DMS53 treated with DMSO at 0.1 percent for 48 hours (cell line): ENCODE data around the gene CCDC107.
"Not testable (repeated sequence)": the region's sequence is repeated elsewhere in the genome, so short reads cannot be mapped to it uniquely, and the experiment has no call there.

Source experiments
- DNase-seq: peaks from one replicate; lab custom pipeline; 2025; ENCODE audit not compliant: unreplicated experiment; lab: John Stamatoyannopoulos, UW

CCDC107 gene, protein sequence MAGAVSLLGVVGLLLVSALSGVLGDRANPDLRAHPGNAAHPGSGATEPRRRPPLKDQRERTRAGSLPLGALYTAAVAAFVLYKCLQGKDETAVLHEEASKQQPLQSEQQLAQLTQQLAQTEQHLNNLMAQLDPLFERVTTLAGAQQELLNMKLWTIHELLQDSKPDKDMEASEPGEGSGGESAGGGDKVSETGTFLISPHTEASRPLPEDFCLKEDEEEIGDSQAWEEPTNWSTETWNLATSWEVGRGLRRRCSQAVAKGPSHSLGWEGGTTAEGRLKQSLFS

DNA sequence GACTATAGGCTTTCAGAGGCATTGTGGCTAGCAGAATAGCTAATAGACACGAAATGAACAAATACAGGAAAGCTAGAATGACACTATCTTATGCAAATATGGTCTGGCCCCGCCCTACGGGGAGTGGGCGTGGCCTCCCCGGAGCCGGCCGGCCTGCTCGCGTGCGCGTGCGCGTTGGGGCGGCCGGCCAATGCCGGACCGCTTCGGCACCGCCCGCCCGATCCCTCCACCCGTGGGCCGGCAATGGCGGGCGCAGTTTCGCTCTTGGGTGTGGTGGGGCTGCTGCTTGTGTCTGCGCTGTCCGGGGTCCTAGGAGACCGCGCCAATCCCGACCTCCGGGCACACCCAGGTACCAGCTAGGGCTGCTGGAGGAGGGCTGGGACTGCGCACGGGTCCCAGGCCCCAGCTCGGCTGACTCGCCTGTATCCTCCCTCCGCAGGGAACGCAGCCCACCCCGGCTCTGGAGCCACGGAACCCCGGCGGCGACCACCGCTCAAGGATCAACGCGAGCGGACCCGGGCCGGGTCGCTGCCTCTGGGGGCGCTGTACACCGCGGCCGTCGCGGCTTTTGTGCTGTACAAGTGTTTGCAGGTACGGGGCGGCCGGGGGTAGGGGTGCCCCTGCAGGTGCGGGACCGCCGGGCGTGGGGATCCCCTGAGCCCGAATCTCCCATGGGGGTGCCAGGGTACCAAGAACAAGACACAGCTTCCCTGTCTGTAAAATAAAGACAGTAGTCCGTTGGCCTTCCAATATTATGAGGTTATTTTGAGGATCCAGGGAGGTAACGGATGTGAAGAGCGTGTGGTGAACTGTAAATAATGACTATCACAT, at the start of gene CCDC107:
Gene CCDC107 (plus strand): TSS at position 156 of the 831 bp plus-strand sequence. CDS start 88 bp downstream, at position 244.
- peak; percentile 11 for DNase-seq

DNA sequence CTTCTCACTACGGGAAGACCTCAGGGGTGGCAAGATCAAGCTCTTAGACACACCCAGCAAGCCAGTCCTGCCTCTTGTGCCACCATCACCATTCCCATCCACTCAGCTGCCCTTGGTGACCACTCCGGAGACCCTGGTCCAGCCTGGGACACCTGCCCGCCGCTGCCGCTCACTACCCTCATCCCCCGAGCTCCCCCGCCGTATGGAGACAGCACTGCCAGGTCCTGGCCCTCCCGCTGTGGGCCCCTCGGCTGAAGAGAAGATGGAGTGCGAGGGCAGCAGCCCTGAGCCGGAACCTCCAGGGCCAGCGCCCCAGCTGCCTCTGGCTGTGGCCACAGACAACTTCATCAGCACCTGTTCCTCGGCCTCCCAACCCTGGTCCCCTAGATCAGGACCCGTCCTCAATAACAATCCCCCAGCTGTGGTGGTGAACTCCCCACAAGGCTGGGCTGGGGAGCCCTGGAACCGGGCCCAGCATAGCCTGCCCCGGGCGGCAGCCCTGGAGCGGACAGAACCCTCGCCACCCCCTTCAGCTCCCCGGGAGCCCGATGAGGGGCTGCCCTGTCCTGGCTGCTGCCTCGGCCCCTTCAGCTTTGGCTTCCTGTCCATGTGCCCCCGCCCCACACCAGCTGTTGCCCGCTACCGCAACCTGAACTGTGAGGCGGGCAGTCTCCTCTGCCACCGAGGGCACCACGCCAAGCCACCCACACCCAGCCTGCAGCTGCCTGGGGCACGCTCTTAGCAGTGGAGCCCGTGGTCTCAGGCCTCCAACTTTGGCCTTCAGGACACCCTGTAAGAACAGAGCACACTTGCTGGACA, 48.9 kb upstream of the CCDC107 start:
- no peak for DNase-seq

DNA sequence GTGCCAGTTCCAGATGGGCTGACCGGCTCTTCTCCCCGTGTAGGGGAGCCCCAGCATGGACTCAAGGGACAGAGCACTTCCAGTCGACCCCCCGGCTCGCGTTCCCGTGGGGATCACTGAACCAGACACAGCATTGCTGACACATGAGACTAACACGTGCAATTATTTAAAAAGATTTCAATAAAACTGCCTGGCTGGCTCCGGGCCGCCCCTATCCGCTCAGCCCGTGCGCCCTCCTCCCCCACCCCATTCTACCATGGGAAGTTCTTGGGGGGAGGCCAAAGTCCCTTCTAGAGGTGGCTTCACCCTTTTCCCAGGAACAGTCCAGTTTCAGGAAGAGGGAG, 48.3 kb upstream of the CCDC107 start:
- no peak for DNase-seq

DNA sequence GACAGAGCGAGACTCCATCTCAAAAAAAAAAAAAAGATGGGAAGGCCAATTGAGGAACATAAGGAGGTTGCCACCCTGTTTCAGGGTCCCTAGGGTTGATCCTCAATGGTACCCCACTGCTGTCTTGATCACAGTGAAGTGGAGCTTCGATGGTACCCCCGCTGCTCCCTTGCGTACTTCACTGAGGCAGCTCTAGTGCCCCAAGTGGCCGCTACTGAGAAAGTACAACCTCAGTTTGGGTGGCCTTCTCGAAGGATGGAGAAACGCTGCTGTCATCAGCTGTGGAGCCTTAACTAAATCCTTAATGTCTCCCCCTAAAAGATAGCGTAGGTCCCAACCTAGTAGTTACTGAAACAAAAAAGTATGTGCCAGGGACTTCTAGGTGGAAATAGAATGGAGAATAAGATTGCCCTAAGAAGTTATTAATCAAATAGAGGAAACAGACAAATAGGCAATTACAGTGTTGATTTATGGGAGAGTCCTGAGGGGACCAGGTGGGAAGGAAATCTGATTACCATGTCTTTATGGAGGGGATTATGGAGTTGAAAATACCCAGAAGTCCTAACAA, 46.8 kb upstream of the CCDC107 start:
- no peak for DNase-seq

DNA sequence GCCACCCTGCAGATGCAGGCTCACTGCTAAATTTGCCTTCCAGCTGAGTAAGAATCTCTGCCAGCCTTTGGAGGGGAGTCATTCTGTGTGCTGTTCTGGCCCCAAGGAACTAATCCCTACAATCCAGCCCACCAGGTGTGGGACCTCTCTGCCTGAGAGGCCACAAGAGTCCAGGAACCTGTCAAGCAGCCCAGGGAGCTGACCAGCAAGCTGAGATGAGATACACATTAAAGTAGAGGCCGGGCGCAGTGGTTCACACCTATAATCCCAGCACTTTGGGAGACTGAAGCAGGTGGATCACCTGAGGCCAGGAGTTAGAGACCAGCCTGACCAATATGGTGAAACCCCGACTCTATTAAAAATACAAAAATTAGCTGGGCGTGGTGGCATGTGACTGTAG, 46.0 kb upstream of the CCDC107 start:
- DNase-seq: not testable (repeated sequence)

DNA sequence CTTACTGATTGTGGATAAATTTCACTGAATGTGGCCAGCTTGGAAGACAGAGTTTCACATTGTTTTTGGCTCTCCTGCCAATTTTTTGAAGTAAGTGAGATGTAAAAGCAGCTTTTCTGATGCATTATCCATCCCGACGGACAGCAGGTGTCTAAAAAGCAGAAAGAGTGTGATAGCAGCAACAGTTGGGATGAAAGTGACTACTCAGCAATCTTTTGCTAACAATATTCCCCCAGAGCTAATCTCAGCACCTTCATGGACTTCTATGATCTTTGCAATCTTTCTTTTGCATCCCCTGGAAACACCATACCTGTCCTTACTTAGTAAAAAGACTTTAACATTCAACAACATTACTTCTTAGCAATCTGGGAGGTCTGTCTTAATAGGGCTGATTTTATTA, 45.2 kb upstream of the CCDC107 start:
- DNase-seq: no peak

DNA sequence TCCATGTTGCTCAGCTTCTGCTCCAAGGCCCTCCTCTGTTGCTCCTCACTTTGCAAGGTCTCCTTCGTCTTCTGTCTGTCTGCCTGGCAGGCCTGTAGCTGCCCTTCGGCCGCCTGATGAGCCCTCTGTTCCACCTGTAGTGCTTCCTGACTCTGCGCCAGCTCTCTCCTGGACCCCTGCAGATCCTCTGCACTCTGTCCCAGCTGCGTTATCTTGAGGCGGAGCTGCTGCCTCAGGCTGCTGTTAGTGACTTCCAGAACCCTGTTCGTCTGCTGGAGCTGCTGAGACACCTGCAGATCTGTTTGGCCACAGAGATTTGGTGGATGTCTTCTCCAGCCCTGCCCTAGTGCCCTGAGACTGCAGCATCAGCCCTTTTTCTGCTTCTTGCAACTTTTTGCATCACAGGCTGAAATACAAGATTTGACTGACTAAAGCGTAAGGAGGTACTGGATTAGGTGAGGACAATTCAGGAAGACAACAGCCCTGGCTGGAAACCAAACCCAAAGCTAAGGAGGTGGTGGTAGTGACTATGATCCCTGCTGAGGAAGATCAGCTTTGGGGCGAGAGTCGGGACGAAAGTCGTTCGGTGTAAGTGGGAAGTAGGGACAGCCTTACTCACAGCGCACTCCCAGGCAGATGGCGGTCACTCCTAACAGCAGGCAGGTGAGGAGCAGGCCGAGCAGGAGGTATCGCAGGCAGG, 42.0 kb upstream of the CCDC107 start:
- DNase-seq: no peak

DNA sequence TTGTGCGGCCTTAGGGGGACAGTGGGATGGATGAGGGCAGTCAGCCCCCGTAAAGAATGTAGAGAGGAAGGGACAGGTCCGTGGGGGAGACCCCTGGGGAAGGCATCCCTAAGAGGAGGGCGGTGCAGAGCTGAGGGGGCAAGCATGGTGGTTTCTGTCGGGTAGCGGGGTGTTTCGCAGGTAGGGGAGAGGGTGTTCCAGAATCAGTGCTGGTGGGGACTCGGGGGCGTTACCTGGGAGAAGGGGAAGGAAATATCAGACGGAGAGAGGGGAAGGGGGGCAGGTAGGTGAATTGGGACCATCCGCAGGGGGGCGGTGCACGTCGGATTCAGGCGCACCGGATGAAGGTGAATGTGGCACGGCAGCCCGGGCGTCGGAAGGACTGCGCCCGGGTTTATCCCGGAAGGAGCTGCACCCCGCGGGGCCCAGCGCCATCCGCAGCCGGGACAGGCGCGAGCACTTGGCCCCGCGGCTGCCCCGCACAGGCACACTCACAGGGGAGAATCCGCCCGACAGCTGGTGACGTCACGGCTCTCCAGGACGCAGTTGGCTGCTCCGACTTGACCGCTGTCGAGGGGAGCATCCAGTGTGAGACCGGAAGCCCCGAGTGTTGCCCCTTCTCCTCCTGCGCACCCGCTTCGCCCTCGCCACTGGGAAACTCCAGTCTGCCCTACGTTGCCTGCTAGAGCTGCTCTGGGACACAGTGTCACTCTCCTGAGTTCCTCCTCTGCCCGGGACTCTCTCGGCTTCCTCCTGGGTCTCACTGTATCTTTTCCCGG, 41.2 kb upstream of the CCDC107 start:
- peak; percentile 30 for DNase-seq

DNA sequence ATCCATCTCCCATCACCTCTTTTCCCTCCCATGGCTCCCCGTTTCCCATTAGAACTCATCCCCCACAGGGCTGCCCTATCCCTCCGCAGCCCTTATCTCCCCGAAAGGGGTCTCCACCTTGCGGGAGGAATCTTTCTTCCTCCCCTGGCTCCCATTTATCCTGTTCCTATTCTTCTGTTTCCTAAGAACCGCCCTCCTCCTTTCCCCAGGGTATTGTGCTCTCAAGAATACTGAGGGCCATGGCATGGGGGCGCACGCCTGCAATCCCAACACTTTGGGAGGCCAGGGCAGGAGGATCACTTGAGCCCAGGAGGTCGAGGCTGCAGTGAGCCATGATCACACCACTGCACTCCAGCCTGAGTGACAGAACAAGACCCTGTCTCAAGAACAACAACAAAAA, 40.5 kb upstream of the CCDC107 start:
- no peak for DNase-seq

DNA sequence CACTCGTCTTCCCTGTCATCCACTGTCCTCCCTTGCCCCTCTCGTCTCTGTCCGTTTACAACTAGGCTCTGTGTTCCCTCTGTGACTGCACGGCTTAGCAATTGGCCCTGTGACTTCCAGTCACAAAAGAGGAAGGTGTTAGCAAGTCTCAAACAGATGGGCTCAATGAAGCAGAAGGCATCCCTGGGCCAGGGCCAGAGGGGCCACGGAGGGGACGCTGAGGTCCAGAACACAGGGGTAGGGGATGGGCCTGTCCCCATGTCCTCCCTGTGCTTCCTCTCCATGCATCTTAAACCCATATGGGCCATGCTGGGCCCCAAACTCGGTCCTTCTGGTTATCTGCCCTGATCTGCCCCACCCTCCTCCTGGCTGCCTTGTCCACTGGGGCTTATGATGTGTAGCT, 39.8 kb upstream of the CCDC107 start, which contains the start of gene CD72:
Gene CD72 (minus strand): TSS at position 89 of the 403 bp plus-strand sequence. CDS start 110 bp downstream, outside the sequence.
- DNase-seq: no peak

DNA sequence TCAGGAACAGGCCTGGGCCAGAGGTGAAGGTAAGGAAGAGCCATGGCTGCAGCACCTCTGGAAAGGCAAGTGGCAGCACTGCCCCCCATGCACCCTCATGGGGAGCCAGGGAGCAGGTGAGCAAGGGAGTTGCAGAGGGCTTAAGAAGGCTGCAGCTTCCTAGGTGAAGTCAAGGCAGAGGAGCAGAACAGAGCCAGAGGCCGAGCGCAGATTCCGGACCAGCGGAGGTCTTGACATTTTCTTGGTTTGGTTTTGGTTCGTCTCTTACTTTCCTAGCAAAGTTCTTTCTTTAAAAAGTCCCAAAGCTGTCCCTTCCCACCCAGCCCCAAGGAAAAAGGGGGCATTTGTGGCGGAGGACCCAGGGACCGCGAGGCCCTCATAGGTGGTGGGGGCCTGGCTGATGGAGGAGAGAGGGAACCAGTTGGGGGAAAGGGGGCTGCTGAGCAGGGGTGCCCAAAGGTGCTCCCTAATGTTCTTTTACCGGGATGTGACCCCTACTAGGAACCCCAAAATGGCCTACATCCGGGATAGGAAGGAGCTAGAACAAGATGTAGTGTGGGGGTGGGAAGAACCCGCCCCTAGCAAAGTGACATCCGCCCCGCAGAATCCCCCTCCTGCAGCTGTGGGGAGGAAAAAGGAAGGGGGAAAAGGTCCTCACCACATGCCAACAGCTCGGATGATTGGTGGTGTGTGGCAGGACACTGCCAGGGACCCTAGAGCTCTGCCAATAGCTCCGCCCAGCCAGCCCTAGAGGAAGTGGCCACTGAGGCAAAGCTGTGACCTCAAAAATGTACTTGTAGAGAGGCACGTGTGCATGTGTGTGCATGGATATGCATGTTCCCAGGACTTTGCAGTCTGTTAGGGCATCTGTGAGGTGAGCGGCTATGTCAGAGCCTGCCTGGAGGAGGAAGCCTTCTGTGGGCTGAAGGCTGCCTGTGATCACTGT, 39.0 kb upstream of the CCDC107 start:
- DNase-seq: no peak

DNA sequence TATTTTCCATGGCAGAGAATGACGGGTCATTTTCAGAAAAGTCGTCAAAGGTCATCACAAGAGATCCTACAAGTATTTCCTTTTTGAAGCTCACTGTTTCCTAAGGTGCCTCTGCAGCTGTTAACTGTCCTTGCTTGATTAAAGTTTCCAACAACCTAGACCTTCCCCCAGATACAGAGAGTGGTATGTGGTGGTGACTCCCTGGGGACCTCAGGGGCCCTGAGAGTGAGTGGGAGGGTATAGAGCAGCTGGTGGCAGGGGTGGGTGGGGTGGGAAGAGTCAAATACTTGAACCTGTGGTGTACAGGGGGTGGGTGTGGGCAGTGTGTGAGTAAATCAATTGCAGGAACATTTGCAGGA, 38.3 kb upstream of the CCDC107 start:
- DNase-seq: no peak

DNA sequence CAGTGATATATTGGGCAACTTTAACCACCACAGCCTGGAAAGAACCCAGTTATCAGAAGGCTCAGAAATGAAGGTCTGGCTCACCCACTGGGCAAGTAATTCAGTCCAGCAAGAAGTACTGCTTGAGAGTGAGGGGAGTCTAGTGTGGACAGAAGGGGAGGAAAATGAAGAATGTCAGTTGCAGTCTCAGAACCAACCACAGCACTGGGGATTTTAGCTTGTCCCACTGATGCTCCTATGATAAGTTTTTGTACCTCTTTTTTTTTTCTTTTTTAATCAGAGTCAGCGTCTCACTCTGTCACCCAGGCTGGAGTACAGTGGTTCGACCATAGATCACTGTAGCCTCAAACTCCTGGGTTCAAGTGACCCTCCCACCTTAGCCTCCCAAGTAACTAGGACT, 30.5 kb upstream of the CCDC107 start:
- DNase-seq: no peak

DNA sequence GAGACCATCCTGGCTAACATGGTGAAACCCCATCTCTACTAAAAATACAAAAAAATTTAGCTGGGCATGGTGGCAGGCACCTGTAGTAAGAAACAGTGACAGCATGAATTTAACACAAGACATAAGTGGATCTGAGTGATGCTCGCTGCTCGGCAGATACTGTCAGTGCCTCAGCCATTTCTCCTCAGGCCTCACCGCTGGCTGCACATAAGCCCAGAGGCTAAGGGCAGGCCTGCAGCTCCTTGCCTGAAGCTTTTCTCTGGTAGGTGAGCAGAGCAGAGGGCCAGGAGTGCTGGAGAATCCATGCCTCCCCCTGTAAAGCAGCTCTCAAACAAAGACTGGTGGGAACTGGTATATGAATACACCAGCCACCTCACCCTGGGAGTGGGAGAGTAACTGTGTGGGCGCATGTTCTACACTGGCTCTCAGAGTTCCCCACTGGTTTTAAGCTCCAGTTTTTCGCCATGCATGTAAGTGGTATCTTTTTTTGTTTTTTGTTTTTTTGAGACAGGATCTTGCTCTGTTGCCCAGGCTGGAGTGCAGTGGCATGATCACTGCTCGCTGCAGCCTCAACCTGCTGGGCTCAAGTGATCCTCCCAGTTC, 29.6 kb upstream of the CCDC107 start:
- no peak for DNase-seq

DNA sequence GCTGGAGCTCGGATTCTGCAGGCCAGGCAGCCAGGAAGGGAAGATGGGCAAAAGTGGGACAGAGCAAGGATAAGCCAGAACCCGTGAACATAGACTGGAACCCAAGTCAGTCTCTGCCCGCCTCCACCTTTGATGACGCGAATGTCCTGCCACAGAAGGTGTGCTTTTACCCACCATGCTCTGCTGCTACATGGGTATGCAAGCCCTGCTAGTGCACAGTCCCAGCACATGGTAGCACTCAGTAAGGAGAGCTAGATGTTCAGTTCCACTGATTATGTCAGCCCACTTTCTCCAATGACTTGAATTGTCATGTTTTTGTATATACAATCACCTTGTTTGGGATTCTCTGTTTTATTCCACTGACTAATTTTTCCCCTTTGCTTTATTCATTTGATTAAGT, 28.5 kb upstream of the CCDC107 start:
- no peak for DNase-seq

DNA sequence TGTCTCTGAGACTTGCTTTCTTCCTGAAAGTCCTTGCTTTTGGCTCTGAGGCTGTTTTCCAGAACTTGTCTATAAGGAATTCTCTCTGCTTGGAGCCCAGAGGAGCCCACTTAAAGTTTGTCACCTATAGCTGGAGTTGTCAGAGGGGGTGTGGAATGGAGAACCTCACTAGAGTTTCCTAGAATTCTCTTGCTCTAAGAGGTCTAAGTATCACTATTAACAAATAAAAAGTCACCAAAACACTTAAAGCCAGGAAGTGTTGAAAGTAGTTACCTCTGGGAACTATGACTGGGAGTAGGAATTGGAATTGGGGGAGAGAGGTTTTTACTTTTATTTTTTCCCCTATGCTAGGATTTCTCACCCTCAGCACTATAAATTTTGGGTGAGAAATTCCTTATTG, 22.4 kb upstream of the CCDC107 start:
- DNase-seq: no peak

DNA sequence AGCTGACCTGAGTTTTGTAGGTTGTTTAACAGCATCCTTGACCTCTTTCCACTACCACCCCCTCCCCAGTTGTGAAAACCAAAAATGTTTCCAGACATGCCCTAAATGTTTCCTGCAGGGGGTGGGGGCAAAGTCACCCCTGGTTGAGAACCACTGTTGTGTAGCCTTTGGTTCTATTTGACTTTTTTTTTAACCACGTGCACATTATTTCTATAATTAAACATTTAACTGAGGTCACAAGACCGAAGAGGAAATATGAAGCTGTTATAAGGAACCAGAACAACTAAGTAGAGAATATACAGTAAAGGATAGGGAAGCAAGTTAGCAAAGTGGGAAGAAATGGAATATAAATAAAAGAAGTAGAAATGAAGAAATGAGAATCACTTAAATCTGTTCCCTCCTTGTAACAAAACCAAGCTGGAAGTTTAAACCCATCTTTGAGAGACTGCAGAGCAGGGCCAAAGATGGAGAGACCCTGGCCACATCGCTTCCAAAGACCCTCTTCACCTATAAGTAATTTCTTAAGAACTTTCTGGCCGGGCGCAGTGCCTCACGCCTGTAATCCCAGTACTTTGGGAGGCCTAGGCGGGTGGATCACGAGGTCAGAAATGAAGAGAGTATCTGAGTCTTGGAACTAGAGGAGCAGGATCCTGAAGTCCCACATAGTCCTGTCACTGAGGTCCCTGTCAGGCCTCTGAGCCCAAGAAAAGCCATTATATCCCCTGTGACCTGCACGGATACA, 21.8 kb upstream of the CCDC107 start:
- no peak for DNase-seq

DNA sequence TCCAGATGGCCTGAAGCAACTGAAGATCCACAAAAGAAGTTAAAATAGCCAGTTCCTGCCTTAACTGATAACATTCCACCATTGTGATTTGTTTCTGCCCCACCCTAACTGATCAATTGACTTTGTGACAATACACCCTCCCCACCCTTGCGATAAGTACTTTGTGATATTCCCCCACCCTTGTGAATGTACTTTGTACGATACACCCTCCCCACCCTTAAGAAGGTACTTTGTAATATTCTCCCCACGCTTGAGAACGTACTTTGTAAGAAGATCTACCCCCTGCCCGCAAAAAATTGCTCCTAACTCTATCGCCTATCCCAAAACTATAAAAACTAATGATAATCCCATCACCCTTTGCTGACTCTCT, 21.2 kb upstream of the CCDC107 start:
- DNase-seq: not testable (repeated sequence)
